Measurements from ENCODE around the gene CPSF4L. TPM values are rescaled to one million over a fixed set of nuclear protein-coding genes. Genes with fewer than 3 reads are reported as not detected.
"Not testable (repeated sequence)": the region's sequence is repeated elsewhere in the genome, so short reads cannot be mapped to it uniquely, and the experiment has no call there.

The CPSF4L gene
- total RNA-seq (2014; rRNA removed; shearing (Covaris generic)), result not detected in 2 replicates

GRCh38 chr17:73261617-73261951 is at the start of gene CPSF4L:
Gene CPSF4L, minus strand, starts transcription at chr17:73261880. Its CDS starts 62 bp downstream, at chr17:73261818.
- DNase-seq (ENCODE audit: low read depth), result no peak

- DNase-seq (ENCODE audit: low read depth), result no peak
These were observed 49.7 kb upstream of the CPSF4L start for GRCh38 chr17:73311428-73311780.

- no peak for DNase-seq (ENCODE audit: low read depth)
These were observed 48.3 kb upstream of the CPSF4L start for GRCh38 chr17:73309727-73310596.

GRCh38 chr17:73308959-73309358 is 47.3 kb upstream of the CPSF4L start:
- DNase-seq (ENCODE audit: low read depth), result not testable (repeated sequence)

GRCh38 chr17:73308017-73308823 is 46.5 kb upstream of the CPSF4L start:
- DNase-seq (ENCODE audit: low read depth), result peak; percentile 84

- DNase-seq (ENCODE audit: low read depth), result peak; percentile 67
These were observed 45.5 kb upstream of the CPSF4L start for GRCh38 chr17:73307130-73307529.

GRCh38 chr17:73305845-73306836 is 44.5 kb upstream of the CPSF4L start:
- no peak for DNase-seq (ENCODE audit: low read depth)

GRCh38 chr17:73304971-73305812 is 43.5 kb upstream of the CPSF4L start:
- DNase-seq (ENCODE audit: low read depth), result peak; percentile 70

- DNase-seq (ENCODE audit: low read depth), result no peak
These were observed 42.8 kb upstream of the CPSF4L start for GRCh38 chr17:73304438-73304837.

GRCh38 chr17:73302189-73302588 is 40.5 kb upstream of the CPSF4L start:
- DNase-seq (ENCODE audit: low read depth), result peak; percentile 24

GRCh38 chr17:73301369-73301768 is 39.7 kb upstream of the CPSF4L start:
- no peak for DNase-seq (ENCODE audit: low read depth)

GRCh38 chr17:73300392-73300791 is 38.7 kb upstream of the CPSF4L start:
- DNase-seq (ENCODE audit: low read depth), result no peak

GRCh38 chr17:73297934-73298861 is 36.5 kb upstream of the CPSF4L start:
- DNase-seq (ENCODE audit: low read depth), result no peak

- DNase-seq (ENCODE audit: low read depth), result peak; percentile 82
These were observed 31.8 kb upstream of the CPSF4L start for GRCh38 chr17:73293480-73293911.

- no peak for DNase-seq (ENCODE audit: low read depth)
These were observed 31.4 kb upstream of the CPSF4L start for GRCh38 chr17:73293031-73293430.

- peak; percentile 97 for DNase-seq (ENCODE audit: low read depth)
These were observed 30.4 kb upstream of the CPSF4L start for GRCh38 chr17:73292031-73292531.

- peak; percentile 98 for DNase-seq (ENCODE audit: low read depth)
These were observed 29.7 kb upstream of the CPSF4L start for GRCh38 chr17:73291260-73291801.

- DNase-seq (ENCODE audit: low read depth), result peak; percentile 30
These were observed 28.9 kb upstream of the CPSF4L start for GRCh38 chr17:73290399-73291259.

All from M059J (cell line).